Activated gamma-delta T cell treated with Interleukin-2 at 50 U/mL for 16 hours (primary cell): Measurements from ENCODE around the gene ING4.
A peak's percentile ranks its signal among the peaks of the same experiment; 100 is the strongest.

ENCODE experiments used
- DNase-seq: peaks from one replicate; pipeline ENCODE4 v3.0.0-alpha.2; 2020

Gene ING4

GRCh38 chr12:6605421-6606330 is 57.2 kb downstream of the ING4 start:
- peak; percentile 49 for DNase-seq

GRCh38 chr12:6604259-6605029 is 58.5 kb downstream of the ING4 start:
- no peak for DNase-seq

GRCh38 chr12:6603095-6603567 is 59.8 kb downstream of the ING4 start:
- peak; percentile 40 for DNase-seq

- DNase-seq = no peak
Measured at GRCh38 chr12:6602526-6602925, 60.4 kb downstream of the ING4 start.
